Neural cell (in vitro differentiated cells): ENCODE measurements around the gene PLCD1. TPM values are rescaled to one million over a fixed set of nuclear protein-coding genes. Genes with fewer than 3 reads are reported as not detected.
"Not testable (repeated sequence)": the region's sequence is repeated elsewhere in the genome, so short reads cannot be mapped to it uniquely, and the experiment has no call there.

Experiments
- H2AFZ ChIP-seq: fragments of 200-600, 300-800 bp; sonication (generic), shearing (Covaris generic); 2 replicates; pipeline ENCODE4 v1.6.0; 2014; ENCODE audit warnings: low read depth, mild to moderate bottlenecking, antibody characterized with exemption, low read length, moderate library complexity
- H3F3A ChIP-seq: fragments of 200-600 bp; shearing (Covaris generic); 2 replicates; pipeline ENCODE4 v1.6.1; 2016; ENCODE audit warnings: mild to moderate bottlenecking, moderate library complexity, mixed read lengths, antibody characterized with exemption, low read length; ENCODE audit not compliant: insufficient read depth, poor library complexity, severe bottlenecking
- H3K27ac ChIP-seq: fragments of 200-600, 300-800 bp; sonication (generic), shearing (Covaris generic); 2 replicates; pipeline ENCODE4 v1.5.1; 2014; ENCODE audit warnings: mild to moderate bottlenecking, low read length, moderate library complexity
- H3K27me3 ChIP-seq: fragments of 300-800, 200-600 bp; sonication (generic), shearing (Covaris generic); 2 replicates; pipeline ENCODE4 v1.6.0; 2014; ENCODE audit warnings: mild to moderate bottlenecking, low read depth, low read length, moderate library complexity; ENCODE audit not compliant: insufficient read depth
- H3K36me3 ChIP-seq: fragments of 300-800, 200-600 bp; sonication (generic), shearing (Covaris generic); 2 replicates; pipeline ENCODE4 v1.5.1; 2014; ENCODE audit warnings: mild to moderate bottlenecking, antibody characterized with exemption, low read length, moderate library complexity; ENCODE audit not compliant: insufficient read depth
- H3K4me2 ChIP-seq: fragments of 300-800, 200-600 bp; sonication (generic), shearing (Covaris generic); 2 replicates; pipeline ENCODE4 v1.6.0; 2014; ENCODE audit warnings: mild to moderate bottlenecking, low read length
- H3K4me3 ChIP-seq: fragments of 300-800, 200-600 bp; sonication (generic), shearing (Covaris generic); 2 replicates; pipeline ENCODE4 v1.5.1; 2014; ENCODE audit warnings: mild to moderate bottlenecking, low read length, moderate library complexity
- H3K79me2 ChIP-seq: fragments of 200-600 bp; shearing (Covaris generic); replicated peaks from 2 replicates; pipeline ENCODE4 v1.6.0; 2014; ENCODE audit warnings: mild to moderate bottlenecking, low read length, moderate library complexity; ENCODE audit not compliant: insufficient read depth
- H3K9ac ChIP-seq: fragments of 300-800, 200-600 bp; sonication (generic), shearing (Covaris generic); 2 replicates; pipeline ENCODE4 v1.6.1; 2016; ENCODE audit warnings: mild to moderate bottlenecking, low read length, mixed read lengths
- H3K9me2 ChIP-seq: fragments of 200-600 bp; shearing (Covaris generic); 2 replicates; pipeline ENCODE4 v1.6.1; 2016; ENCODE audit warnings: mild to moderate bottlenecking, low read length, mixed read lengths; ENCODE audit not compliant: insufficient read depth
- H3K9me3 ChIP-seq: fragments of 200-600, 300-800 bp; sonication (generic), shearing (Covaris generic); 2 replicates; pipeline ENCODE4 v1.6.1; 2016; ENCODE audit warnings: mild to moderate bottlenecking, mixed run types, low read length, moderate library complexity, mixed read lengths
- H4K20me1 ChIP-seq: fragments of 200-600 bp; shearing (Covaris generic); 2 replicates; pipeline ENCODE4 v1.6.1; 2016; ENCODE audit warnings: mild to moderate bottlenecking, mixed run types; ENCODE audit not compliant: insufficient read depth
- CTCF ChIP-seq: fragments of 450-650 bp; IDR thresholded peaks from 2 replicates; pipeline ENCODE4 v1.5.1; 2014; ENCODE audit warnings: antibody characterized with exemption, mild to moderate bottlenecking, moderate library complexity; ENCODE audit not compliant: poor library complexity, severe bottlenecking
- EP300 ChIP-seq: fragments of 450-650 bp; conservative IDR thresholded peaks from 2 replicates; pipeline ENCODE4 v1.6.1; 2014; ENCODE audit warnings: antibody characterized with exemption, mild to moderate bottlenecking, moderate library complexity; ENCODE audit not compliant: poor library complexity, severe bottlenecking
- EZH2 ChIP-seq: fragments of 200-600, 300-800 bp; shearing (Covaris generic), sonication (generic); IDR thresholded peaks from 2 replicates; pipeline ENCODE4 v1.6.1; 2014; ENCODE audit warnings: antibody characterized with exemption, low read length, borderline replicate concordance, mild to moderate bottlenecking; ENCODE audit not compliant: insufficient read depth, poor library complexity, severe bottlenecking
- MXI1 ChIP-seq: fragments of 450-650 bp; conservative IDR thresholded peaks from 2 replicates; pipeline ENCODE4 v1.6.1; 2014; ENCODE audit warnings: antibody characterized with exemption, mild to moderate bottlenecking; ENCODE audit not compliant: poor library complexity, severe bottlenecking
- POLR2AphosphoS5 ChIP-seq: IDR thresholded peaks from 2 replicates; pipeline ENCODE4 v1.6.1; 2012
- RAD21 ChIP-seq: fragments of 450-650 bp; conservative IDR thresholded peaks from 2 replicates; pipeline ENCODE4 v1.6.1; 2014; ENCODE audit warnings: antibody characterized with exemption, mild to moderate bottlenecking, moderate library complexity
- SMC3 ChIP-seq: fragments of 450-650 bp; conservative IDR thresholded peaks from 2 replicates; pipeline ENCODE4 v1.6.1; 2014; ENCODE audit warnings: antibody characterized with exemption, mild to moderate bottlenecking, moderate library complexity; ENCODE audit not compliant: poor library complexity
- TAF1 ChIP-seq: IDR thresholded peaks from 2 replicates; pipeline ENCODE4 v1.6.1; 2012; ENCODE audit warnings: low read depth
- polyA plus RNA-seq: library from polyadenylated mRNA; depleted of rRNA; stranded (reverse); fragments of >200 nt; gene quantifications from 2 replicates; pipeline ENCODE4 v1.2.3, GENCODE V29; 2014
- TF ChIP-seq, protein P1 (sequence below): IDR thresholded peaks from 2 replicates; pipeline ENCODE4 v1.6.1; 2012; ENCODE audit warnings: borderline replicate concordance

PLCD1 gene
- polyA plus RNA-seq, 1 donor from 2014 or later = 4.6 TPM

- not testable (repeated sequence) for H3F3A ChIP-seq, H3K4me3 ChIP-seq, H3K9ac ChIP-seq, H3K27ac ChIP-seq, H3K36me3 ChIP-seq, H3K27me3 ChIP-seq, H4K20me1 ChIP-seq, H3K9me2 ChIP-seq, H3K9me3 ChIP-seq, H2AFZ ChIP-seq, H3K79me2 ChIP-seq, H3K4me2 ChIP-seq
Measured at GRCh38 chr3:38053286-38053685, 23.8 kb upstream of the PLCD1 start.

DNA sequence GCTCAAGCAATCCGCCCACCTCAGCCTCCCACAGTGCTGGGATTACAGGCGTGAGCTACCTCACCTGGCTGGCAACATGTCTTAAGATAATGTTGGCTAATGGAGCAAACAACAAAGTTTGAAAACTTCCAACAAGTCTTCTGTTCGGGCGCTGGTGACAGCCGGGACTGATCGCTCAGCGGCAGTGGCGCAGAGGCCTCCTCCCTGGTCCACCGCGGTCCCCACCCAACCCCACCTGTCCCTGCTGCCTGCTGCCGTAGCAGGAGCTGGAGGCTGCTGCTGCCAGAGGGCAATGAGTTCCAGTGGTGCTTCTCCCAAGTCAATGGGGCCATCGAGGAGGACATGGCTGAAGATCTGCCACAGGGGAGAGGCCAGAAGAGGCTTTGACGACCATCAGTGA lies 21.7 kb upstream of the PLCD1 start:
- Histone ChIP-seq H3K9ac (no peak overlapping the region), H3K36me3 (no peaks in the 10 kb centered on the region), H3K27me3 (no peaks in the 10 kb centered on the region), H3K9me3 (no peaks in the 10 kb centered on the region), H3F3A (no peaks in the 10 kb centered on the region), H3K27ac (no peak overlapping the region), H4K20me1 (no peaks in the 10 kb centered on the region), H3K4me3 (no peak overlapping the region), H3K9me2 (no peaks in the 10 kb centered on the region), H3K4me2 (no peak overlapping the region), H2AFZ (no peak overlapping the region), H3K79me2 (no peaks in the 10 kb centered on the region)
- TF ChIP-seq TAF1 = no peak
- TF ChIP-seq EZH2 = no peak
- TF ChIP-seq POLR2AphosphoS5 = no peak
- no peak for TF ChIP-seq CTCF
- no peak for TF ChIP-seq MXI1
- no peak for TF ChIP-seq SMC3
- no peak for TF ChIP-seq EP300
- TF ChIP-seq RAD21 = no peak
- TF ChIP-seq, protein P1, sequence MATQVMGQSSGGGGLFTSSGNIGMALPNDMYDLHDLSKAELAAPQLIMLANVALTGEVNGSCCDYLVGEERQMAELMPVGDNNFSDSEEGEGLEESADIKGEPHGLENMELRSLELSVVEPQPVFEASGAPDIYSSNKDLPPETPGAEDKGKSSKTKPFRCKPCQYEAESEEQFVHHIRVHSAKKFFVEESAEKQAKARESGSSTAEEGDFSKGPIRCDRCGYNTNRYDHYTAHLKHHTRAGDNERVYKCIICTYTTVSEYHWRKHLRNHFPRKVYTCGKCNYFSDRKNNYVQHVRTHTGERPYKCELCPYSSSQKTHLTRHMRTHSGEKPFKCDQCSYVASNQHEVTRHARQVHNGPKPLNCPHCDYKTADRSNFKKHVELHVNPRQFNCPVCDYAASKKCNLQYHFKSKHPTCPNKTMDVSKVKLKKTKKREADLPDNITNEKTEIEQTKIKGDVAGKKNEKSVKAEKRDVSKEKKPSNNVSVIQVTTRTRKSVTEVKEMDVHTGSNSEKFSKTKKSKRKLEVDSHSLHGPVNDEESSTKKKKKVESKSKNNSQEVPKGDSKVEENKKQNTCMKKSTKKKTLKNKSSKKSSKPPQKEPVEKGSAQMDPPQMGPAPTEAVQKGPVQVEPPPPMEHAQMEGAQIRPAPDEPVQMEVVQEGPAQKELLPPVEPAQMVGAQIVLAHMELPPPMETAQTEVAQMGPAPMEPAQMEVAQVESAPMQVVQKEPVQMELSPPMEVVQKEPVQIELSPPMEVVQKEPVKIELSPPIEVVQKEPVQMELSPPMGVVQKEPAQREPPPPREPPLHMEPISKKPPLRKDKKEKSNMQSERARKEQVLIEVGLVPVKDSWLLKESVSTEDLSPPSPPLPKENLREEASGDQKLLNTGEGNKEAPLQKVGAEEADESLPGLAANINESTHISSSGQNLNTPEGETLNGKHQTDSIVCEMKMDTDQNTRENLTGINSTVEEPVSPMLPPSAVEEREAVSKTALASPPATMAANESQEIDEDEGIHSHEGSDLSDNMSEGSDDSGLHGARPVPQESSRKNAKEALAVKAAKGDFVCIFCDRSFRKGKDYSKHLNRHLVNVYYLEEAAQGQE = no peak

- Histone ChIP-seq H3K27ac (no peak overlapping the region), H3K4me3 (no peak overlapping the region), H3K79me2 (no peaks in the 10 kb centered on the region), H3K36me3 (no peaks in the 10 kb centered on the region), H3K9me3 (no peaks in the 10 kb centered on the region), H3K9ac (no peak overlapping the region), H4K20me1 (no peaks in the 10 kb centered on the region), H3K4me2 (no peak overlapping the region), H2AFZ (no peak overlapping the region), H3K9me2 (no peaks in the 10 kb centered on the region), H3F3A (no peaks in the 10 kb centered on the region), H3K27me3 (no peaks in the 10 kb centered on the region)
- TF ChIP-seq SMC3 (no peak), RAD21 (no peak), CTCF (no peak), EP300 (no peak), EZH2 (no peak), POLR2AphosphoS5 (no peak), MXI1 (no peak), TAF1 (no peak)
- TF ChIP-seq, protein P1 = no peak
Measured at GRCh38 chr3:38049358-38050126, 20.1 kb upstream of the PLCD1 start.
